AG10803 (cell line): ENCODE results near the gene AMACR.
A peak's percentile ranks its signal among the peaks of the same experiment; 100 is the strongest.

Experiments used
- DNase-seq: peaks from one replicate; pipeline ENCODE4 v3.0.0; 2010; ENCODE audit warnings: low read depth
- H3K4me3 ChIP-seq: 2 replicates; pipeline ENCODE4 v1.5.1; 2011; ENCODE audit warnings: mild to moderate bottlenecking, low read length, control low read depth
- CTCF ChIP-seq: conservative IDR thresholded peaks from 2 replicates; pipeline ENCODE4 v1.5.1; 2011; ENCODE audit warnings: mild to moderate bottlenecking, low read length, control low read depth, inconsistent platforms

The AMACR gene

DNA sequence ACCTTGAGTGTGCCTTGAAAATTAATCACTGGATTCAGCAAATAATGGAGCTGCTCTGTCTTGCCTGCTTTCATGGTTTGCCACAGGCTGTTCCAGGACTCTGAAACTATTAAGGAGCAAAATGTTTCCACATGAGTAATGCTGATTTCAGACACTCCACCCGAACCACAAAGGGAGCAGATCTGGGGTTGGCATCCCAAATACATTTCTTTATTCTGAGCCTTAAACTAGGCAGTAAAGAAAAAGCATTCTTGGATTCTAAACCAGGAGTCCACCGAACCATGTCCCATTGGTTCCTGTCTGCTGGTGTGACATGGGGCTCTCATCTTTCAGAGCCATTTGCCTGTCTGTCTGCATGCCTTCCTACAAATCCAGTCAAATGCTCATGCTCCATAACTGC lies 45.3 kb upstream of the AMACR start:
- DNase-seq = peak; percentile 93
- no peak overlapping the region for H3K4me3 ChIP-seq
- TF ChIP-seq CTCF = no peak

GRCh38 chr5:34051374-34051980 lies 43.6 kb upstream of the AMACR start:
- H3K4me3 ChIP-seq = no peak overlapping the region
- no peak for TF ChIP-seq CTCF
- peak; percentile 59 for DNase-seq

GRCh38 chr5:34047774-34048572 lies 40.1 kb upstream of the AMACR start:
- no peak overlapping the region for H3K4me3 ChIP-seq
- DNase-seq = no peak
- TF ChIP-seq CTCF = no peak

GRCh38 chr5:34047143-34047542 lies 39.3 kb upstream of the AMACR start:
- DNase-seq = no peak
- TF ChIP-seq CTCF = no peak
- H3K4me3 ChIP-seq = no peak overlapping the region

DNA sequence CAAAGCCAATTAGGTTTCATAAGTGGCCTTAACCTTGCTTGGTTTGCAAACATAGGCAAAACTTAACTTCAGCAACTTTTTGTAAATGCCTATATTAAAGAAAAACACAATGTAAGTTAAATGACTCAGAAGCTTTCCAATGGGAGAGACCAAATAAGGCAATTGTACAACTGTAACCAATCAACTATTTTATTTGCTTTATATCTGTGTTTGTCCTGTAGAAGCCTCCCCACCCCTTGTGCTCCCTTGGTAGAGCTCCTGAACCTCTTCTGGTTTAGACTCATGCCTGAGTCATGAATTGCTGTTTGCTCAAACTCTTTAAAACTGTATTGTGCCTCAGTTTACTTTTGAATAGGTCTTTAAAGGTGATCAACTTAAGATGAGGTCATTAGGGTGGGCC lies 38.1 kb upstream of the AMACR start:
- peak; percentile 54 for DNase-seq
- no peak overlapping the region for H3K4me3 ChIP-seq
- no peak for TF ChIP-seq CTCF

GRCh38 chr5:34045023-34045422 lies 37.2 kb upstream of the AMACR start:
- DNase-seq = no peak
- no peak for TF ChIP-seq CTCF
- H3K4me3 ChIP-seq = no peak overlapping the region
